Right lobe of liver (tissue), 4 donors: ENCODE results near the gene ZFHX2.

Source experiments
- CTCF ChIP-seq, 4 donors: fragments of 200-600 bp in 3 of 4; fragments of 450-650 bp in 1 of 4; IDR thresholded peaks; one replicate each; pipeline versions ENCODE4 v1.5.1 to v1.8.0; 2016 to 2022; ENCODE audit warnings: antibody characterized with exemption in 4 of 4, mild to moderate bottlenecking in 2 of 4
- POLR2A ChIP-seq: fragments of 450-650 bp; IDR thresholded peaks from one replicate; pipeline ENCODE4 v1.6.1; 2017; ENCODE audit warnings: antibody characterized with exemption, mild to moderate bottlenecking
- donor health status: DM: no; HTN: no; CAD: no.
- donor health status: DM: no; HTN: no; CAD: no.
- donor health status: DM: no; HTN: yes; CAD: no.

GRCh38 chr14:23556700-23557440 lies 5.3 kb upstream of the ZFHX2 start:
- TF ChIP-seq CTCF (IDR thresholded peaks at IDR 0.05): no peak
- no peak for TF ChIP-seq POLR2A
